T-helper 2 cell treated with Interferon-gamma antibody and Interleukin-4, amounts not matched to agents 5 μg/mL and 100 μg/mL, for 36 hours (primary cell): ENCODE data around the gene CDCP2.

Experiments
- DNase-seq: peaks from one replicate; pipeline ENCODE4 v3.0.0; 2021; ENCODE audit warnings: low spot score
- H3K27ac Mint-ChIP-seq: one replicate; pipeline ENCODE4 v1.8.0; 2021; ENCODE audit warnings: mild to moderate bottlenecking, mixed read lengths
- H3K27me3 Mint-ChIP-seq: one replicate; pipeline ENCODE4 v1.8.0; 2021; ENCODE audit warnings: low read depth, mixed read lengths
- H3K36me3 Mint-ChIP-seq: one replicate; pipeline ENCODE4 v1.8.0; 2021; ENCODE audit warnings: low read depth, mixed read lengths
- H3K4me1 Mint-ChIP-seq: one replicate; pipeline ENCODE4 v1.8.0; 2021; ENCODE audit warnings: low read depth, mixed read lengths
- H3K4me3 Mint-ChIP-seq: one replicate; pipeline ENCODE4 v1.8.0; 2022; ENCODE audit warnings: mild to moderate bottlenecking, moderate library complexity, mixed read lengths
- H3K9me3 Mint-ChIP-seq: one replicate; pipeline ENCODE4 v1.8.0; 2021; ENCODE audit warnings: mixed read lengths

CDCP2 gene

DNA sequence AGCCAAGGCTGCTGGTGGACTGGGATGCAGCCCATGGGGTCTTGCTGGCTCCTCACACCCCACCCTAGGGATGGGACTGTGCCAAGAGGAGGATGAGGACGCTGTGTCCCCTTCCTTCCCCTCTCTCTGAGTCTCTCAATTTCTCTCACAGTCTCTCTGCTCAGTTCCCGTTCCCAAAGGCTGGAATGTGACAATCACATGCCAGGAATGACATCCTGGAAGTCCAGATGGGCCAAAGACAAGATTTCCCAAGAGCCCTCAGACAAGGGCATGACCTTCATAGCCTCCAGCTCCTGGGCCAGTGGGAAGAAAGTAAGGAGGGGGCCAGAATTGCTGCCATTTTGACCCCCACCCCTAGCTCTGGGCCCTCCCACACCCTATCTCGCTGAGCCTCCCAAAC lies 7.6 kb upstream of the CDCP2 start:
- H3K36me3 Mint-ChIP-seq: no peaks in the 10 kb centered on the region
- no peaks in the 10 kb centered on the region for H3K27me3 Mint-ChIP-seq
- no peak for DNase-seq
- no peak overlapping the region for H3K4me3 Mint-ChIP-seq
- no peaks in the 10 kb centered on the region for H3K4me1 Mint-ChIP-seq
- H3K9me3 Mint-ChIP-seq: no peaks in the 10 kb centered on the region
- no peak overlapping the region for H3K27ac Mint-ChIP-seq

DNA sequence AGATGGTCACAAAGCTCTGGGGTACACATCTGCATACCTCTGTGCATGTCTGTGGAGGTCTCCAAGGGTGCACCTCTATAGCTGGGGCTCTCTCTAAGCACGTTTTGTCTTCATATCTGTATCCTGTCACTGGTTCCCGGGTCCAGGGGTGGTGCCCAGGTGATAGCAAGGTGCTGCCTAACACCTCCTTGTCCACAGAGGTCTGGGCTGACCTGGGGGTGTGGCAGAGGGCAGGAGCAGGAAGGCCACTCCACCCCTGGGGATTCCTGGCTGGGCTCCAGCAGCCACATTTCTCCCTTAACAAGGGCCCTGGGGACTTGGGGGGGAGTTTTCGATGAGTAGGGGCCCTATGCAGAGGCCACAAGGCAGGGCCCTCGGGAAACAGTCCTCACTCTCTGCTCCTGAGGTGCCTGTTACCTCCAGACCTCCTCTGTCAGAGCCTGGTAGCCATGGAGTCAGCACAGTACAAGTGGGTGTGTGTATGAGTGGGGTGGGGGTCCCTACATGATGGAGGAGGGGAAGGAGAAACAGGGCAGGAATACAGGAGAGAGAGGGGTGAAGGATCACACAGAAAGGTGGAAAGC lies 7.0 kb upstream of the CDCP2 start:
- no peaks in the 10 kb centered on the region for H3K36me3 Mint-ChIP-seq
- no peaks in the 10 kb centered on the region for H3K4me1 Mint-ChIP-seq
- no peak overlapping the region for H3K4me3 Mint-ChIP-seq
- no peaks in the 10 kb centered on the region for H3K9me3 Mint-ChIP-seq
- H3K27me3 Mint-ChIP-seq: no peaks in the 10 kb centered on the region
- H3K27ac Mint-ChIP-seq: no peak overlapping the region
- no peak for DNase-seq

DNA sequence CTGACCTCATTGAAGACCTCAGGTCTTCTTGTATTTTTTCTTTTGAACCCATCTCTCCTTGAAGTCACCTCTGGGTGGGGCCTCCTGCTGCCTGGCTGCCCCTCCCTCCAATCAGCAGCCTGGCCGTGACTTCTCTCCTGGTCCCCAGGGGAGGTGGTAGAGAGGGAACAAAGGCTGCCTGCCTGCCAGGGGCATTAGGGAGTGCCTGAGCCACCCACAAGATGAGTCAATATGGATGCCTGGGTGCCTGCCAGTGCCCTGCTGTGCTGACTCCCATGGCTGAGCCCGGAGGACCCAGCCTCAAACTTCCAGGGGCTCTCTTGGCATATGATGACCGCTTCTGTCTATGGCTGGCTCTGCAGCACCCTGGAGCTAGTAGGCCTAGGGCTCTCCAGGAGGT lies 5.3 kb upstream of the CDCP2 start:
- Mint-ChIP-seq H3K4me1 (no peaks in the 10 kb centered on the region), H3K9me3 (no peaks in the 10 kb centered on the region), H3K27me3 (no peaks in the 10 kb centered on the region), H3K36me3 (no peaks in the 10 kb centered on the region), H3K4me3 (no peak overlapping the region), H3K27ac (no peak overlapping the region)
- no peak for DNase-seq

DNA sequence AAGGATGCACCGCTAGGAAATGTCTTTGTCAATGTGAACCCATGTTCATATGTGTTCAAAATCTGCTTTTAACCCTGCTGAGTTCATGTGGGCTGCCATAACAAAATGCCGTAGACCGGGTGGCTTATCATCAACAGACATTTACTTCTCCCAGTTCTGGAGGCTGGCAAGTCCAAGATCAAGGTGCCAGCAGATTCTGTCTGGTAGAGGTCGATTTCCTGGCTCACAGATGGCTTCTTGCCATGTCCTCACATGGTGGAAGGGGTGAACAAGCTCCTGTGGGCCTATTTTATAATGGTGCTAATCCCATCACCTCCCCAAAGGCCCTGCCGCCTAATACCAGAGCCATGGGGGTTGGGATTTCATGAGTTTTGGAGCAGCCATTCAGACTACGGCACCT lies 4.6 kb upstream of the CDCP2 start:
- DNase-seq: no peak
- Mint-ChIP-seq H3K36me3 (no peaks in the 10 kb centered on the region), H3K4me1 (no peaks in the 10 kb centered on the region), H3K4me3 (no peak overlapping the region), H3K27me3 (no peaks in the 10 kb centered on the region), H3K9me3 (no peaks in the 10 kb centered on the region), H3K27ac (no peak overlapping the region)

DNA sequence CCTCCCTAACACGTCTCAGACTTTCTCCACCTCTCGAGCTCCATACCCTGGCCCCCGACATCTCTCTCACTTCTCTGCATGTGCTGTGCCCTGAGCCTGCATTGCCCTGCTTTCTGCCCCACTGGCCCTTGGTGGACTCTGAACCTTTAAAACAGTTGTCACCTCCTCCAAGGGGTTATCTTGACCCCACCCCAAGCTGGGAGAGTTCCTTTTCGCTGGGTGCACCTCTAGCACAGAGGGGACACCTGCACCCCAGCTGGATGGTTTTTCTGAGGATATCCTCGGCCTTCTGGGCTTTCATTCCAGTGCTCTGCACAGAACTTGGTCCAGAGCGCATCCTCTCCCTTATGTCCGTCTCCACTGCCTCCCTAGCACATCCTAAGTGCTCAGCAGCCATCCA lies 4.2 kb upstream of the CDCP2 start:
- Mint-ChIP-seq H3K4me1 (no peaks in the 10 kb centered on the region), H3K4me3 (no peak overlapping the region), H3K27ac (no peak overlapping the region), H3K36me3 (no peaks in the 10 kb centered on the region), H3K27me3 (no peaks in the 10 kb centered on the region), H3K9me3 (no peaks in the 10 kb centered on the region)
- no peak for DNase-seq

DNA sequence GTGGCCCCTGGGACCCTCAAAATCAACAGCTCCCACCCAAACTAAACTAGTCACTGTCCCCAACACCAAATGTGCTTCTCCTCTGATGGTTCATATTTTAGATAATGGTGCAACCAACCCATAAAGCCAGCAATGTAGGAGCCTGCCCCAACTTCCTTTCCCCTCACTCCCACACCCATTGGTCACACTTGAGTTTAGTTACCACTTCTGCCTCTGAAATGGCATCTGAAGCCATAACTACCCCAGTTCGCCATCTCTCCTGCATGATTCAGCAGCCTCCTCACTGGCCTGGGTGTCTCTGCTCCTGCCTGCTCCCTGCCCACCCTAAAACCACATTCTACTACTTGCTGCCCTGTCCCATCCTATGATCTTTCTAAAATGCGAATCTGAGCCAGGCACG lies 3.4 kb upstream of the CDCP2 start:
- Mint-ChIP-seq H3K36me3 (no peaks in the 10 kb centered on the region), H3K4me3 (no peak overlapping the region), H3K27ac (no peak overlapping the region), H3K27me3 (no peaks in the 10 kb centered on the region), H3K9me3 (no peaks in the 10 kb centered on the region), H3K4me1 (no peaks in the 10 kb centered on the region)
- DNase-seq: no peak

DNA sequence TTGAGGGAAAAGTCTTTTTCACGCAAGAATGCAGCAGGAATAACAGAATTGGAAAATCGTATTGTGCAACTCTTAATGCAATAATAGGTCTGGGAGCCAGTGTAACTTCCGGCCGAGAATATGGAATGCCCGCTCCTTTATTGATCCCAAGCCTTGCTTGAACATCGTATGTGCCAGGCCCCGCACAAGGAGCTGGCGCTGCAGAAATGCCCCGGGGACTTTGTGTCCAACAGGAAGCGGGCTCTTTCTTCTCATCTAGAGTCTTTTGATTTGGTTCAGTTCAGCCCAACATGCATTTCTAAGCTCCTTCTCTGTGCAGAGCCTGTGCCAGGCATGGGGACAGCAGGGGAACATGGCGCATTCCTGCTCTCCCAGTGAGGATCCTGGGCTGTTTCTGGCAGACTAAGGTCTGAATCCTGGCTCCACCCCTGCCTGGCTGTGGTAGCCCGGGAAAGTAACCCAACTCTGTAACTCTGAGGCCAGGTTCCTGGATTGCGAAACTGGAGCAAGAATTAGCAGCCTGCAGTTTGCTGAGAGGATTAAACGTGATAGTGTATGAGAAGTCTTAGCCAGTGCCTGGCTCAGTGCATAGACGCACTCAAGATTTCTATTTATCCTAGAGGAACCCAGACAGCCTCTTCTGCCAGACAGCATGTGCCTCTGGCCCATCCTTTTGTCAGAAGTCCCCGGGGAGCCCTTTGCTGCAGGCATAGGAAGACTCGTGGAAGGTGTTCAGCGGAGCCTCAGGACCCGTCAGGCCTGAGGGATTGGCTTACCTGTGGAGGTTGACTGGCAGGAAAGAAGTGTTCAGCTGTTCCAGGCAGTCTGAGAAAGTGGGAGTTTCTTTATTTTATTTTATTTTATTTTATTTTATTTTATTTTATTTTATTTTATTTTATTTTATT lies 987 bp upstream of the CDCP2 start:
- H3K27me3 Mint-ChIP-seq: no peaks in the 10 kb centered on the region
- no peaks in the 10 kb centered on the region for H3K4me1 Mint-ChIP-seq
- H3K9me3 Mint-ChIP-seq: no peaks in the 10 kb centered on the region
- no peak for DNase-seq
- H3K36me3 Mint-ChIP-seq: no peaks in the 10 kb centered on the region
- no peak overlapping the region for H3K4me3 Mint-ChIP-seq
- H3K27ac Mint-ChIP-seq: no peak overlapping the region

DNA sequence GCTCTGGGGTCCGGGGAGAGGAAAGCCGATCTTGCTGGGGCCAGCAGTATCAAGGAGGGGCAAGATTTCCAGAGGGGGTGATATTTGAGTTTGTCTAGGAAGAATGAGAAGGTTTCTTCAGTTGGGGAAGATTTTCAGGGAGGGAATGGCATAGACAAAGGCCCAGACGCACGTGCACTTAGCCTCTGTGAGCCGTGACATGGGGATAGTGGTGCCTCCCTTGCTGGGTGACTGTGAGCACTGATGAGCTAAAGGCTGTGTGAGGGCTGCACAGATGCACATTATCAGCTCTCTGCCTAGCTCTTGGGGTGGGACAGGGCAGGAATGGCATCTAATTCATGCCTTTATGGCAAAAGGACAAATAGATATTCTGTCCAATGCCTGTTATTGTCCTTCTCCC lies 1.8 kb downstream of the CDCP2 start:
- no peak overlapping the region for H3K27ac Mint-ChIP-seq
- H3K9me3 Mint-ChIP-seq: no peaks in the 10 kb centered on the region
- no peak for DNase-seq
- H3K4me3 Mint-ChIP-seq: no peak overlapping the region
- H3K27me3 Mint-ChIP-seq: no peaks in the 10 kb centered on the region
- no peaks in the 10 kb centered on the region for H3K4me1 Mint-ChIP-seq
- H3K36me3 Mint-ChIP-seq: no peaks in the 10 kb centered on the region

DNA sequence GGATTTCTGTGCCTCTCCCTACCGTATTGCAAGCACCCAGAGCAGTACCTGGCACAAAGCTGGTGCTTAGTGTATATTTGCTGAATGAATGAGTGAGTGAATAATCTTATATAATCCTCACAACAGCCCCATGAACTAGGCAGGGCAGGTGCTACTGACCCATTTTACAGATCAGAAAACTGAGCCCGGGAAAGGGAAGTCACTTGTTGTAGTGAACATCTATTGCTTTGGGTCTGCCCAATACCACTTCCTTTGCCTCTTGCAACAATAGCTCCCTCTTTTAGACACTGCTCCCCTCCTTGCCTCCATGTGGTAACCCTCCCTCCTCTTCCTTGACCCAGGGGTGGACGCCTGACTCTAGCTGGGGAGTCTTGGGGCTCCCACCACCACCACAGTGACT lies 3.1 kb downstream of the CDCP2 start:
- no peaks in the 10 kb centered on the region for H3K27me3 Mint-ChIP-seq
- no peak overlapping the region for H3K27ac Mint-ChIP-seq
- H3K4me3 Mint-ChIP-seq: no peak overlapping the region
- DNase-seq: no peak
- H3K9me3 Mint-ChIP-seq: no peaks in the 10 kb centered on the region
- H3K36me3 Mint-ChIP-seq: no peaks in the 10 kb centered on the region
- no peaks in the 10 kb centered on the region for H3K4me1 Mint-ChIP-seq

DNA sequence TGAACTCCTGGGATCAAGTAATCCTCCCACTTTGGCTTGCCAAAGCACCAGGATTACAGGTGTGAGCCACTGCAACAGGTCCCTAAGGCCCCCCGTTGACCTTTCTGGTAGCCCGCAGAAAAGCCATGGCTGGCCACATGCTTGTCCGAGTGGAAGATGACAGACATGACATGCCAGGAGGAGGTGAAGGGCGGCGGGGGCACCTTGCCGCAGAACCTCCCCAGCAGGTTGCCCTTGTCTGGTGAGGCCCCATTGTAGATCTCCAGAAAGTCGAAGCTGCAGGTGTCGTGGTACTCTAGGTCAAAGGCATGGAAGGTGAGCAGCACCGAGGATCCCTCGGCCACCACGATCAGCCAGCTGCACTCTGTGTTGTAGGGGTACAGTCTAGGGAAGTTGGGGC lies 8.4 kb downstream of the CDCP2 start:
- Mint-ChIP-seq H3K36me3 (no peaks in the 10 kb centered on the region), H3K27me3 (no peaks in the 10 kb centered on the region), H3K4me1 (no peaks in the 10 kb centered on the region), H3K27ac (no peak overlapping the region), H3K4me3 (no peak overlapping the region), H3K9me3 (no peaks in the 10 kb centered on the region)
- no peak for DNase-seq

DNA sequence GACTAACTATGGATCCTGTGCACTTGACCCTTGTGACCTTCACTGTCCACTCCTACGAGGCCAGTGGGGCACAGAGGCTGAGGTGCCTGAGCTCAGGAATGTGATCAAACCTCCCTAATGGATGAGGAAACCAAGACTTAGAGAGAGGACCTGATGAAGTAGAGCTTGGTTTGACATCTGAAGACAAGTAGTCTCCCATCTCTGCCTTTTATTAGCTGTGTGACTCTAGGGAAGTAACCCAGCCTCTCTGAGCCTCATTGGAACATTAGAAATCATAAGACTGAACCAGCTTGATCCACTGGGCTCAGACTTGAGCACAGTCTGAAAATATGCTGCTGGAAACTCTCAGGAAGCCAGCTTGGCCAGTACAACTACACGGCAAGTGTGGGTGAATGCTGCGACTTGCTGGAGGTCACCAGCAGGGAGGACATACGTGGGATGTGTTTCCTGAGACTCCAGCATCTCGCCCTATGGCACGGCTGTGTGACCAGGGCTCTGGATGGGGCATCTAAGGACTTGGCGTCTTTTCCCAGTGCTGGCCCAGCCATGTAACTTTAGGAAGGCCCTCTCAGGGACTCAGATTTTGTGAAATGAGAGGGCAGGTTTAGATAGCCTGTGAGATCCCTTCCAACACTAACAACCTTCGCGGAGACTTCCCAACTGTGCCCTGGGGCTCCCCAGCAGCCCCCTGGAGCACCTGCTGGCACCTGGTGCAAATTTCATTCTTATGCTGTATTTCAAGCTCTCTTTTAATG lies 10.5 kb downstream of the CDCP2 start:
- Mint-ChIP-seq H3K36me3 (no peaks in the 10 kb centered on the region), H3K27ac (no peak overlapping the region), H3K9me3 (no peaks in the 10 kb centered on the region), H3K4me3 (no peak overlapping the region), H3K4me1 (no peaks in the 10 kb centered on the region), H3K27me3 (no peaks in the 10 kb centered on the region)
- no peak for DNase-seq

DNA sequence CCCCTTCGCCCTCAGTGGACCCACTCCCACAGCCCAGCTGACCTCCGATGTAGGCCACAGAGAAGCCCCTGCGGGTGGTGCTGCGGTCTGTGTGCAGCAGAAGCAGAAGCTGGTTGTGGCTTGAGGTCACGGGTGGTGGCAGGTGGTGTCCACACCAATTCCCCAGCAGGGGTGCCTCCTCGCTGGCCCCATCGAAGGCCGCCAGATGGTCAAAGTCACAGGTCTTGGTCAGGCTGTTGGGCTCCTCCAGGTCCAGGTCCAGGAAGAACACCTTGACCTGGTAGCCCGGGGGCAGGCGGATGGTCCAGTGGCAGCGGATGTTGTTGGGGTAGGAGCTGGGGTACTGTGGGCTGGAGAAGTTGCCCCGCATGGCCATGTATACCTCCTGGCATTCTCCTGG lies 13.1 kb downstream of the CDCP2 start:
- no peaks in the 10 kb centered on the region for H3K9me3 Mint-ChIP-seq
- no peak for DNase-seq

DNA sequence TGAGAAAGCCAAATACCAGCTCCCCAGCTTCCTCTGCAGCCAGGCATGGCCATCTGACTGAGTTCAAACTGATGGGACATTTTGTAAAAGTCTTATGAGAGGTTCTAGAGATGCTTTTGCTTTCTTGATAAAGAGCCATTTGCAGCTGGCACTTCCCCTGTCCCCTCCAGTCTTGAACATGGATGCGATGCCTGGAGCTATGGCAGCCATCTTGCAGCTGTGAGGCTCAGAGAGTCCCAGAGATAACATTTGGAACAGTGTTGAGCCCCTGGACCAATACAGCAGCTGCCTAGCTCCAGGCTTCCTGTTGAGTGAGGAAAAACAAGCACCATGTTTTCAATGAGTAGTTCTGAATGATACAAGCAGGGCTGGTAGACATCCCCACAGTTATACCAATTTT lies 13.8 kb downstream of the CDCP2 start:
- H3K27ac Mint-ChIP-seq: no peak overlapping the region
- no peaks in the 10 kb centered on the region for H3K9me3 Mint-ChIP-seq
- no peaks in the 10 kb centered on the region for H3K27me3 Mint-ChIP-seq
- no peak overlapping the region for H3K4me3 Mint-ChIP-seq
- DNase-seq: no peak
- H3K4me1 Mint-ChIP-seq: no peaks in the 10 kb centered on the region
- no peaks in the 10 kb centered on the region for H3K36me3 Mint-ChIP-seq

More for the DNA sequence above, 13.1 kb downstream of the CDCP2 start:
- Mint-ChIP-seq H3K27me3 (no peaks in the 10 kb centered on the region), H3K4me3 (no peak overlapping the region), H3K27ac (no peak overlapping the region), H3K36me3 (no peaks in the 10 kb centered on the region), H3K4me1 (no peaks in the 10 kb centered on the region)

DNA sequence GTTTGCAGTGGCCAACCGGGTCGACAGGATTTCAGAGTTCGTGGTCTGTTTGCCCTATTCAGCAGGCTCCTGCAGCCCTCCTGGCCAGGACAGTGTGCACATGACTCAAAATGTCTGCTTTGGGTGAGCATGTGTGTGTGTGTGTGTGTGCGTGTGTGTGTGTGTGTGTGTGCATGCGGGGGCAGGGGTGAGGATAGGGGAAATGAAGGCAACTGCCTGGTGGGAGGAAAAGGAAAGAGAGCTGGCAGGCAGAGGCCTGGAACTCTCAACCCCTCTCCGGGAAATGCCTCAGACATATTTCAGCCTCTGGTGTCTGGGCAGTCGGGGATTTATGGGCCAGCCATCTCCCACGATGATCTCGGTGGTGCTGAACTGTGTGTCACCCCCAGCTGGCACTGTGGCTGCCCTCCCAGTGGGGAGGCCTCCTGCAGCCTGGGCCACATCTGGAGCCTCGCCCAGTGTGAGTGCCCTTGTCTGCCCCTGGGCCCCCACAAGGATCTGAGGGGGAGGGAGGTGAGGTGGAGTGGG lies 15.2 kb downstream of the CDCP2 start:
- Mint-ChIP-seq H3K27ac (no peak overlapping the region), H3K27me3 (no peaks in the 10 kb centered on the region), H3K4me1 (no peaks in the 10 kb centered on the region), H3K4me3 (no peak overlapping the region), H3K9me3 (no peaks in the 10 kb centered on the region), H3K36me3 (no peaks in the 10 kb centered on the region)
- DNase-seq: no peak
